SK-N-SH (cell line): ENCODE results near the gene FUT4.

Source experiments
- EP300 ChIP-seq, 2 experiments: IDR thresholded peaks; 2 replicates each; pipeline versions ENCODE4 v1.4.0 to v1.6.1; 2012; ENCODE audit warnings: borderline replicate concordance in 1 of 2, low read depth in 1 of 2, low read length in 1 of 2
- JUND ChIP-seq: IDR thresholded peaks from 2 replicates; pipeline ENCODE4 v1.4.0; 2012
- PBX3 ChIP-seq: IDR thresholded peaks from 2 replicates; pipeline ENCODE4; 2012
- YY1 ChIP-seq: IDR thresholded peaks from 2 replicates; pipeline ENCODE4 v1.4.0; 2012; ENCODE audit warnings: low read depth, mild to moderate bottlenecking

GRCh38 chr11:94504689-94505293 is 38.9 kb upstream of the FUT4 start:
- TF ChIP-seq JUND: no peak
- TF ChIP-seq YY1: no peak
- no peak for TF ChIP-seq PBX3
- no peak for TF ChIP-seq EP300 (IDR thresholded peaks at IDR 0.05; ENCODE audit: borderline replicate concordance in 1 of 2, low read depth in 1 of 2, low read length in 1 of 2)
